Activated naive CD4-positive, alpha-beta T cell treated with anti-CD3 and anti-CD28 coated beads for 36 hours (primary cell): ENCODE measurements around the gene COL18A1. TPM values are rescaled to one million over a fixed set of nuclear protein-coding genes. Genes with fewer than 3 reads are reported as not detected.
"Not testable (repeated sequence)": the region's sequence is repeated elsewhere in the genome, so short reads cannot be mapped to it uniquely, and the experiment has no call there.

ENCODE experiments used
- CTCF ChIA-PET: fragments of 350-600 bp; sonication (Branson Sonifier 250); formaldehyde crosslinking; loops from one replicate; lab custom pipeline; 2021; ENCODE audit warnings: antibody characterized with exemption; lab: Charles Lee
- DNase-seq: peaks from one replicate; pipeline ENCODE4 v3.0.0-alpha.2; 2020
- H3K27ac Mint-ChIP-seq: one replicate; pipeline ENCODE4 v1.8.0; 2021; ENCODE audit warnings: mild to moderate bottlenecking, mixed read lengths
- H3K27me3 Mint-ChIP-seq: one replicate; pipeline ENCODE4 v1.8.0; 2021; ENCODE audit warnings: low read depth, mixed read lengths
- H3K36me3 Mint-ChIP-seq: one replicate; pipeline ENCODE4 v1.8.0; 2021; ENCODE audit warnings: low read depth, mixed read lengths
- H3K4me1 Mint-ChIP-seq: one replicate; pipeline ENCODE4 v1.8.0; 2021; ENCODE audit warnings: low read depth, mixed read lengths
- H3K4me3 Mint-ChIP-seq: one replicate; pipeline ENCODE4 v1.8.0; 2021; ENCODE audit warnings: mild to moderate bottlenecking, moderate library complexity, mixed read lengths
- H3K9me3 Mint-ChIP-seq: one replicate; pipeline ENCODE4 v1.8.0; 2021; ENCODE audit warnings: mixed read lengths
- intact Hi-C: fragments of 100-400 bp; cut with micrococcal nuclease; formaldehyde crosslinking; loops from one replicate; pipeline ENCODE4 v1.15.1; 2023
- total RNA-seq, 2 experiments: library from RNA; stranded (reverse); gene quantifications; one replicate each; pipeline ENCODE4 v1.2.3, GENCODE V29; 2021

The COL18A1 gene
- total RNA-seq, 2 experiments from 2014 or later: 10.3 to 12.6 TPM

- CTCF ChIA-PET: no interaction called here
- Mint-ChIP-seq H3K27me3 (no peaks in the 10 kb centered on the region), H3K36me3 (no peaks in the 10 kb centered on the region), H3K4me1 (peaks cover 2% of the 10 kb centered on the region), H3K4me3 (no peak overlapping the region), H3K27ac (no peak overlapping the region), H3K9me3 (peaks cover 2% of the 10 kb centered on the region)
- no peak for DNase-seq
- intact Hi-C loops: no loop called here
Observed at GRCh38 chr21:45499970-45500577, 95.1 kb downstream of the COL18A1 start.

- CTCF ChIA-PET, H3K27ac Mint-ChIP-seq, DNase-seq, H3K27me3 Mint-ChIP-seq, H3K4me3 Mint-ChIP-seq, H3K9me3 Mint-ChIP-seq, H3K4me1 Mint-ChIP-seq, H3K36me3 Mint-ChIP-seq, intact Hi-C loops: not testable (repeated sequence)
Observed at GRCh38 chr21:45501081-45502005, 96.4 kb downstream of the COL18A1 start.

GRCh38 chr21:45502006-45502345, 97.0 kb downstream of the COL18A1 start:
- intact Hi-C loops: no loop called here
- DNase-seq: no peak

GRCh38 chr21:45502600-45502999, 97.6 kb downstream of the COL18A1 start:
- no peaks in the 10 kb centered on the region for H3K36me3 Mint-ChIP-seq
- H3K4me3 Mint-ChIP-seq: no peak overlapping the region
- H3K27me3 Mint-ChIP-seq: no peaks in the 10 kb centered on the region
- intact Hi-C loops: no loop called here
- H3K4me1 Mint-ChIP-seq: peaks cover 2% of the 10 kb centered on the region
- CTCF ChIA-PET: no interaction called here
- H3K27ac Mint-ChIP-seq: no peak overlapping the region
- peaks cover 2% of the 10 kb centered on the region for H3K9me3 Mint-ChIP-seq
- DNase-seq: no peak

More at GRCh38 chr21:45502006-45502345, 97.0 kb downstream of the COL18A1 start:
- Mint-ChIP-seq H3K36me3 (no peaks in the 10 kb centered on the region), H3K4me1 (peaks cover 2% of the 10 kb centered on the region), H3K27ac (no peak overlapping the region), H3K27me3 (no peaks in the 10 kb centered on the region), H3K4me3 (no peak overlapping the region), H3K9me3 (peaks cover 2% of the 10 kb centered on the region)
- CTCF ChIA-PET: no interaction called here

- H3K9me3 Mint-ChIP-seq, DNase-seq, H3K36me3 Mint-ChIP-seq, H3K4me1 Mint-ChIP-seq, H3K4me3 Mint-ChIP-seq, H3K27me3 Mint-ChIP-seq, CTCF ChIA-PET, intact Hi-C loops, H3K27ac Mint-ChIP-seq: not testable (repeated sequence)
Observed at GRCh38 chr21:45503226-45503625, 98.3 kb downstream of the COL18A1 start.

- intact Hi-C loops: no loop called here
- Mint-ChIP-seq H3K27me3 (no peaks in the 10 kb centered on the region), H3K27ac (no peak overlapping the region), H3K36me3 (peaks cover 3% of the 10 kb centered on the region), H3K9me3 (peaks cover 2% of the 10 kb centered on the region), H3K4me1 (peaks cover 2% of the 10 kb centered on the region), H3K4me3 (no peak overlapping the region)
- no peak for DNase-seq
- CTCF ChIA-PET: no interaction called here
Observed at GRCh38 chr21:45504021-45504515, 99.1 kb downstream of the COL18A1 start.

GRCh38 chr21:45504516-45505415, 99.8 kb downstream of the COL18A1 start:
- Mint-ChIP-seq H3K27ac (no peak overlapping the region), H3K9me3 (peaks cover 2% of the 10 kb centered on the region), H3K4me3 (no peak overlapping the region), H3K36me3 (peaks cover 3% of the 10 kb centered on the region), H3K4me1 (no peaks in the 10 kb centered on the region), H3K27me3 (no peaks in the 10 kb centered on the region)
- CTCF ChIA-PET: no interaction called here
- no peak for DNase-seq
- intact Hi-C loops: no loop called here

GRCh38 chr21:45505416-45506021, 100.6 kb downstream of the COL18A1 start:
- CTCF ChIA-PET: no interaction called here
- H3K36me3 Mint-ChIP-seq: peaks cover 3% of the 10 kb centered on the region
- no peaks in the 10 kb centered on the region for H3K4me1 Mint-ChIP-seq
- H3K27ac Mint-ChIP-seq: no peak overlapping the region
- no peaks in the 10 kb centered on the region for H3K27me3 Mint-ChIP-seq
- intact Hi-C loops: no loop called here
- no peaks in the 10 kb centered on the region for H3K9me3 Mint-ChIP-seq
- H3K4me3 Mint-ChIP-seq: no peak overlapping the region
- DNase-seq: no peak

GRCh38 chr21:45506241-45506817, 101.4 kb downstream of the COL18A1 start:
- CTCF ChIA-PET: no interaction called here
- Mint-ChIP-seq H3K27ac (no peak overlapping the region), H3K36me3 (peaks cover 3% of the 10 kb centered on the region), H3K4me3 (no peak overlapping the region), H3K4me1 (no peaks in the 10 kb centered on the region), H3K27me3 (no peaks in the 10 kb centered on the region), H3K9me3 (no peaks in the 10 kb centered on the region)
- DNase-seq: no peak
- intact Hi-C loops: no loop called here

GRCh38 chr21:45506836-45507522, 102.0 kb downstream of the COL18A1 start:
- Mint-ChIP-seq H3K9me3 (no peaks in the 10 kb centered on the region), H3K4me3 (no peak overlapping the region), H3K27me3 (no peaks in the 10 kb centered on the region), H3K27ac (no peak overlapping the region), H3K4me1 (no peaks in the 10 kb centered on the region), H3K36me3 (peaks cover 3% of the 10 kb centered on the region)
- intact Hi-C loops: no loop called here
- CTCF ChIA-PET: no interaction called here
- DNase-seq: no peak

- no peaks in the 10 kb centered on the region for H3K4me1 Mint-ChIP-seq
- H3K36me3 Mint-ChIP-seq: peaks cover 3% of the 10 kb centered on the region
- intact Hi-C loops: no loop called here
- no peaks in the 10 kb centered on the region for H3K9me3 Mint-ChIP-seq
- CTCF ChIA-PET: no interaction called here
- no peak overlapping the region for H3K27ac Mint-ChIP-seq
- no peak overlapping the region for H3K4me3 Mint-ChIP-seq
- H3K27me3 Mint-ChIP-seq: no peaks in the 10 kb centered on the region
- DNase-seq: no peak
Observed at GRCh38 chr21:45507523-45507875, 102.5 kb downstream of the COL18A1 start.
